Fibroblast of skin of right quadriceps (primary cell): ENCODE measurements around the gene CCDC154.
"Not testable (repeated sequence)": the region's sequence is repeated elsewhere in the genome, so short reads cannot be mapped to it uniquely, and the experiment has no call there.

Experiments
- DNase-seq: peaks from one replicate; pipeline ENCODE4 v3.0.0-alpha.2; 2013

CCDC154 gene

GRCh38 chr16:1443980-1444729 is at the start of gene CCDC154:
CCDC154 (minus strand) TSS chr16:1444556; CDS start chr16:1444322, 234 bp downstream.
- no peak for DNase-seq

- DNase-seq, result peak; percentile 17
Measured at GRCh38 chr16:1493746-1494094, 49.4 kb upstream of the CCDC154 start.

- peak; percentile 76 for DNase-seq
Measured at GRCh38 chr16:1492923-1493745, 48.8 kb upstream of the CCDC154 start, which contains the start of gene TELO2. TELO2 (plus strand) TSS chr16:1493360; CDS start chr16:1494282, 922 bp downstream.

- DNase-seq, result no peak
Measured at GRCh38 chr16:1492082-1492922, 47.9 kb upstream of the CCDC154 start.

- DNase-seq, result no peak
Measured at GRCh38 chr16:1491327-1491726, 47.0 kb upstream of the CCDC154 start.

GRCh38 chr16:1489077-1489476 is 44.7 kb upstream of the CCDC154 start:
- no peak for DNase-seq

- no peak for DNase-seq
Measured at GRCh38 chr16:1488619-1489018, 44.3 kb upstream of the CCDC154 start, which contains the start of gene PTX4. PTX4 (minus strand) TSS chr16:1488944; CDS start chr16:1488909, 35 bp downstream.

- DNase-seq, result no peak
Measured at GRCh38 chr16:1488054-1488601, 43.8 kb upstream of the CCDC154 start.

GRCh38 chr16:1487395-1488053 is 43.2 kb upstream of the CCDC154 start:
- no peak for DNase-seq

GRCh38 chr16:1486551-1487390 is 42.4 kb upstream of the CCDC154 start:
- no peak for DNase-seq

- no peak for DNase-seq
Measured at GRCh38 chr16:1485847-1486496, 41.6 kb upstream of the CCDC154 start.

- no peak for DNase-seq
Measured at GRCh38 chr16:1481906-1482835, 37.8 kb upstream of the CCDC154 start.

- DNase-seq, result not testable (repeated sequence)
Measured at GRCh38 chr16:1478937-1479336, 34.6 kb upstream of the CCDC154 start.

GRCh38 chr16:1477033-1477432 is 32.7 kb upstream of the CCDC154 start:
- no peak for DNase-seq

- no peak for DNase-seq
Measured at GRCh38 chr16:1475552-1476114, 31.3 kb upstream of the CCDC154 start.

- peak; percentile 85 for DNase-seq
Measured at GRCh38 chr16:1474796-1475551, 30.6 kb upstream of the CCDC154 start, which contains the start of gene CLCN7. CLCN7 (minus strand) TSS chr16:1475028; CDS start chr16:1474974, 54 bp downstream.

- DNase-seq, result no peak
Measured at GRCh38 chr16:1474082-1474795, 29.9 kb upstream of the CCDC154 start.
